Transverse colon (tissue), 4 donors: Measurements from ENCODE around the gene IGSF9B. TPM values are rescaled to one million over a fixed set of nuclear protein-coding genes. Genes with fewer than 3 reads are reported as not detected.

Source experiments
- DNase-seq: peaks from one replicate; pipeline ENCODE4 v3.0.0-alpha.2; 2019
- H3K27ac ChIP-seq, 4 donors: fragments of 200-600 bp; sonication (generic); 2 replicates each; pipeline ENCODE4 v1.5.1; 2016 to 2018; ENCODE audit warnings: inconsistent platforms in 4 of 4
- H3K27me3 ChIP-seq: fragments of 200-600 bp; sonication (generic); 2 replicates; pipeline ENCODE4 v1.5.1; 2017; ENCODE audit warnings: inconsistent platforms
- H3K36me3 ChIP-seq, 4 donors: fragments of 200-600 bp; sonication (generic); 2 replicates each; pipeline ENCODE4 v1.5.1; 2017 to 2019; ENCODE audit warnings: inconsistent platforms in 4 of 4
- H3K4me1 ChIP-seq, 4 donors: fragments of 200-600 bp; sonication (generic); 2 replicates each; pipeline ENCODE4 v1.5.1; 2017 to 2020; ENCODE audit warnings: inconsistent platforms in 4 of 4
- H3K4me3 ChIP-seq, 4 donors: fragments of 200-600 bp; sonication (generic); 1 replicate in 1 of 4; 2 replicates in 3 of 4; pipeline versions ENCODE4 v1.5.1 to v1.6.1; 2017 to 2019; ENCODE audit warnings: inconsistent platforms in 4 of 4
- H3K9me3 ChIP-seq, 2 donors: fragments of 200-600 bp; sonication (generic); 2 replicates each; pipeline ENCODE4 v1.5.1; 2017 to 2019; ENCODE audit warnings: inconsistent platforms in 2 of 2
- EP300 ChIP-seq: sonication (generic); formaldehyde crosslinking; IDR thresholded peaks from one replicate; pipeline ENCODE4 v1.6.1; 2017; ENCODE audit warnings: antibody characterized with exemption, low read depth
- POLR2A ChIP-seq: fragments of 450-650 bp; IDR thresholded peaks from one replicate; pipeline ENCODE4 v1.6.1; 2016; ENCODE audit warnings: antibody characterized with exemption, mild to moderate bottlenecking, moderate library complexity
- POLR2AphosphoS5 ChIP-seq, 3 donors: sonication (generic); formaldehyde crosslinking; IDR thresholded peaks; one replicate each; pipeline ENCODE4 v1.6.1; 2016; ENCODE audit warnings: antibody characterized with exemption in 3 of 3
- WGBS, 2 donors: methylation state at CpG; one replicate each; pipeline ENCODE4 v1.1.5; 2018; ENCODE audit warnings: low coverage in 1 of 2; 5-methylcytosine and 5-hydroxymethylcytosine counted together
- in situ Hi-C, 4 donors: fragments of 200-750 bp; cut with MboI; loops; one replicate each; pipeline versions ENCODE4 v1.15.0 to v1.15.1; 2017; ENCODE audit warnings: low sequenced_read_pairs in 3 of 4, low pct_ligation_motif_present in 1 of 4, low pct_unique_long_range_greater_than_20kb in 1 of 4
- intact Hi-C: fragments of 100-400 bp; cut with DNase I; formaldehyde crosslinking; loops from one replicate; pipeline ENCODE4 v1.15.1; 2023; ENCODE audit warnings: low total_unique reads
- total RNA-seq, 4 donors: library from RNA; depleted of rRNA; stranded (reverse); fragments of >200 nt; gene quantifications; one replicate each; pipeline ENCODE4 v1.1.0, GENCODE V29; 2016
- TF ChIP-seq, protein P1 (sequence below), 5 experiments: fragments of 200-600 bp in 3 of 5; fragments of 450-650 bp in 2 of 5; sonication (generic) in 3 of 5; IDR thresholded peaks; 1 replicate in 2 of 5; 2 replicates in 3 of 5; pipeline ENCODE4 v1.5.1; 2016 to 2017; ENCODE audit warnings: antibody characterized with exemption in 5 of 5, inconsistent platforms in 3 of 5, mild to moderate bottlenecking in 2 of 5, moderate library complexity in 1 of 5

The IGSF9B gene
- total RNA-seq, 4 donors from 2014 or later, result 2.6 to 15.3 (median 4.9) TPM

DNA sequence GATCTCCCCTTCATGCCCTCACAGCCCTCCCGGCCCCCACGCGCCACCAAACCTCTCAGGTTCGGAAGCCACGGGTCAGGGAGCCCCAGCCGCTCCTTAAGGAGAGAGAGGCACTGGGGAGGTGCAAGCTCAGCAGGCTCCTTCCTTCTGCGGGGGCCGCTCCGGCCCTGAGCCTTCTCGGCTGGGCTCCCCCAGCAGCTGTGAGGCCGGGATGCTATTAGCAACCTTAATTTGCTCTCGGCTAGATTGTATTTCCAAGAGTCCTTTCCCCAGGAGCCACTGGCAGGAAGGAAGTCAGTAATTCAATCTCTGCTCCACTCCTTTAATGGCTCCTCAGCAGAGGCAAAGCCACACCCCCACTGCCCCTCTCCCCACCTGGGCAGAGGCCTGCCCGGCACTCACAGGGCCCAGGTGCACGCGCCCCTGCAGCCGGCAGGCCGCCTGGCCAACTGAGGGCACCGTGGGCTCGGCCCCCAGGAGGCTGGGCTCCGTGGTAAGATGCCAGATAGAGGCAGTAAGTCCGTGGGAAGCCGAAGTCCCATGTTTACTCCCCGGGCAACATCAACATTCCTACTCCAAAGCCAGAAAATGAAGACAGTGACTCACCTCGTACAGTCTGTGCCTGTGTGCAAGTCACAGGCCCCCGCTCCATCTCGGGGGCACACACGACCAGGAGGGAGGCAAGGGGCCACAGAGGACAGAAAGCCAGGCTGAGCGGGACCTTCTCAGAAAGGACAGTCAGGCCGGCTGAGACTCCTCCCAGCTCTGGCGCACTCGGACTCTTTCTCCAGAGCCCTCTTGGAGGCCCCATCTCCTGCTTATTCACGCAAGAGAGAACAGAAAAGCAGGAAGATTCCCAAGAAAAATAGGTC is 5.2 kb downstream of the IGSF9B start:
- TF ChIP-seq EP300, result no peak
- TF ChIP-seq POLR2AphosphoS5 (IDR thresholded peaks at IDR 0.05), result no peak
- no peak for TF ChIP-seq POLR2A
- in situ Hi-C loops, result no loop called here
- 47% methylated on average over 28 of the region's 32 CpGs; no CpG with 5 or more reads in 1 of the 2 donors for WGBS, 2 donors
- Histone ChIP-seq H3K9me3 (no peaks in the 10 kb centered on the region), H3K27ac (peak overlapping the region; percentile 66 to 89 (median 80)), H3K36me3 (no peaks in the 10 kb centered on the region), H3K4me3 (peak overlapping the region in 3 of 4 donors; percentile 1 to 17 (median 14)), H3K4me1 (peaks cover 16 to 52% (median 37%) of the 10 kb centered on the region in 4 donors), H3K27me3 (peaks cover 34% of the 10 kb centered on the region)
- intact Hi-C loops, result loop anchor here (10.0 kb wide), 1 partner anchor 173 kb away; no protein-coding TSS in a partner anchor
- DNase-seq, result no peak

DNA sequence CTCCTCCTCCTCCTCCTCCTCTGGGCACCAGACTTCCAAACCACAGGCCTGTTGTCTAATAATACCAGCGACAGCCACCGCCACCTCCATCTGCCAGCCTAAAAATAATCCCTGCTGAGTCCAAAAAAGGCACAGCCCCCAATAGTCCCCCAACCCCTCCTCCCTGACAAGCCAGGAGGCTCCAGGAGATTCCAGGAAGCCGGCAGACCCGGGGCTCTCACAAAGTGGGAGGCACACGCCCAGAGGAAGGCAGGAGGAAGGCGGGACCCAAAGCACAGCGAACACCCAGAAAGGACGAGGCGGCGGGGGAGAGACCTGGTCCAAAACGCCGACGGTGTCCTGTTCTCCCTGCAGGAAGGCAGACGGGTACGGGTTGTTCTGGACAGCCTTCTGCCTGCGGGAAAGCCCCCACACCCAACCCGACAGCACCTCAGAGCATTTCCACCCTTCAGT is 5.9 kb downstream of the IGSF9B start:
- Histone ChIP-seq H3K9me3 (no peaks in the 10 kb centered on the region), H3K4me1 (peaks cover 20 to 52% (median 36%) of the 10 kb centered on the region in 4 donors), H3K4me3 (peak overlapping the region in 2 of 4 donors; percentile 14 to 17), H3K36me3 (no peaks in the 10 kb centered on the region), H3K27me3 (peaks cover 28% of the 10 kb centered on the region), H3K27ac (peak overlapping the region; percentile 66 to 89 (median 80))
- in situ Hi-C loops (no loop called here), intact Hi-C loops (loop anchor here (10.0 kb wide), 1 partner anchor 174 kb away; no protein-coding TSS in a partner anchor)
- WGBS, 2 donors, result 38 to 80% methylated on average over 2 to 16 of the region's 17 CpGs
- TF ChIP-seq POLR2A, result no peak
- TF ChIP-seq EP300, result no peak
- TF ChIP-seq POLR2AphosphoS5 (IDR thresholded peaks at IDR 0.05), result no peak
- TF ChIP-seq, protein P1, sequence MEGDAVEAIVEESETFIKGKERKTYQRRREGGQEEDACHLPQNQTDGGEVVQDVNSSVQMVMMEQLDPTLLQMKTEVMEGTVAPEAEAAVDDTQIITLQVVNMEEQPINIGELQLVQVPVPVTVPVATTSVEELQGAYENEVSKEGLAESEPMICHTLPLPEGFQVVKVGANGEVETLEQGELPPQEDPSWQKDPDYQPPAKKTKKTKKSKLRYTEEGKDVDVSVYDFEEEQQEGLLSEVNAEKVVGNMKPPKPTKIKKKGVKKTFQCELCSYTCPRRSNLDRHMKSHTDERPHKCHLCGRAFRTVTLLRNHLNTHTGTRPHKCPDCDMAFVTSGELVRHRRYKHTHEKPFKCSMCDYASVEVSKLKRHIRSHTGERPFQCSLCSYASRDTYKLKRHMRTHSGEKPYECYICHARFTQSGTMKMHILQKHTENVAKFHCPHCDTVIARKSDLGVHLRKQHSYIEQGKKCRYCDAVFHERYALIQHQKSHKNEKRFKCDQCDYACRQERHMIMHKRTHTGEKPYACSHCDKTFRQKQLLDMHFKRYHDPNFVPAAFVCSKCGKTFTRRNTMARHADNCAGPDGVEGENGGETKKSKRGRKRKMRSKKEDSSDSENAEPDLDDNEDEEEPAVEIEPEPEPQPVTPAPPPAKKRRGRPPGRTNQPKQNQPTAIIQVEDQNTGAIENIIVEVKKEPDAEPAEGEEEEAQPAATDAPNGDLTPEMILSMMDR (IDR thresholded peaks at IDR 0.05), result no peak
- DNase-seq, result no peak

DNA sequence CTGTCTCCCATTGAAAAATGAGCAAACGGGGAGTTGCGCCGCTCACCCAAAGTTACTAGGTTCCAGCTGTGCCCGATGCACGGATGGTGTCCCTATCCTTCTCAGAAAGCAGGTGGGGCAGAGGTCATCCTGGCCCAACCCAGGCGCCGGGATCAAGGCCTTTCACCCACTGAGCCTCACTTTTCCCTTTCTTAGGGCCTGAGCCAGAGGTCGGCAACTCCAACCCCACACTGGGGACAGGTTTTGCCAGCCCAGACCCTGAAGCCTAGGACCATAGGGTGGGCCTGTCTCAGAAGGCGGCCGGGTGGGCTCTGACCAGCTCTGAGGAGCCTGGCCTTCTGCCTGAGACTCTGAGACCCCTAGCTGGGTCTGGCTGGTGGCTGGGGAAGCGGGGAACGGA is 6.3 kb downstream of the IGSF9B start:
- TF ChIP-seq, protein P1 (IDR thresholded peaks at IDR 0.05), result no peak
- TF ChIP-seq EP300 (no peak), POLR2A (no peak), POLR2AphosphoS5 (IDR thresholded peaks at IDR 0.05) (no peak)
- intact Hi-C loops (loop anchor here (10.0 kb wide), 1 partner anchor 174 kb away; no protein-coding TSS in a partner anchor), in situ Hi-C loops (no loop called here)
- no peaks in the 10 kb centered on the region for H3K9me3 ChIP-seq
- H3K27ac ChIP-seq, result peak overlapping the region in 3 of 4 donors; percentile 66 to 89 (median 86)
- H3K27me3 ChIP-seq, result peaks cover 23% of the 10 kb centered on the region
- no peak for DNase-seq
- no peak overlapping the region for H3K4me3 ChIP-seq
- WGBS, 2 donors, result 87 to 90% methylated on average over 2 to 12 of the region's 12 CpGs
- peaks cover 19 to 51% (median 35%) of the 10 kb centered on the region in 4 donors for H3K4me1 ChIP-seq
- H3K36me3 ChIP-seq, result no peaks in the 10 kb centered on the region

DNA sequence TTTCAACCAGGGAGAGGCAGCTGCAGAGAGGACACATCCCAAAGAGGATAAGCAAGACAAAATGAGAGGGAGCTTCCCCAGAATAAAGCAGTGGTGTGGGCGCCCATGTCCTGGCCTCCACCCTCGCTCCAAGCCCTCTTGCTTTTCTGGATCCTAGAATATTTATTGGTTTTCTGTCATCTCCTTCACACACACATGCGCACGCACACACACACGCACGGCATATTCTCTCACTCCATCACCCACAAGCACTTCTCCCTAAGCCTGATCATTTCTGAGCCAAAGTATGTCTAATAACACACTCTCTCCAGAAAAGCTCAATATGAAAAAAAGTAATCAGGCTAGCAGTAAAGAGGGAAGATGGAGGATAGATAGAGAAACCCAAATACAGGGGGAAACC is 7.6 kb downstream of the IGSF9B start:
- H3K27me3 ChIP-seq, result peaks cover 10% of the 10 kb centered on the region
- in situ Hi-C loops, result loop anchor here in 3 of 4 donors (25.0 kb wide), 1 partner anchor 188 kb away; no protein-coding TSS in a partner anchor
- peaks cover 17 to 49% (median 32%) of the 10 kb centered on the region in 4 donors for H3K4me1 ChIP-seq
- no peaks in the 10 kb centered on the region for H3K9me3 ChIP-seq
- intact Hi-C loops, result loop anchor here (5.0 kb wide), 1 partner anchor 98 kb away; no protein-coding TSS in a partner anchor
- DNase-seq, result no peak
- no peak for TF ChIP-seq EP300
- TF ChIP-seq POLR2AphosphoS5 (IDR thresholded peaks at IDR 0.05), result no peak
- no peak for TF ChIP-seq POLR2A
- TF ChIP-seq, protein P1 (IDR thresholded peaks at IDR 0.05), result no peak
- no peak overlapping the region for H3K4me3 ChIP-seq
- H3K36me3 ChIP-seq, result no peaks in the 10 kb centered on the region
- H3K27ac ChIP-seq, result no peak overlapping the region
- 89 to 91% methylated on average over 6 of the region's 6 CpGs for WGBS, 2 donors
